ENCODE data around the gene AP2A2. TPM values are rescaled to one million over a fixed set of nuclear protein-coding genes. Genes with fewer than 3 reads are reported as not detected.

Gene AP2A2
- total RNA-seq, 1 experiment from 2014 or later: 62.0 TPM

- TF ChIP-seq CTCF (conservative IDR thresholded peaks at IDR 0.05; ENCODE audit: low read depth, low read length) (no peak), EZH2 (IDR thresholded peaks at IDR 0.05; ENCODE audit: borderline replicate concordance, low read depth, low read length, poor library complexity, severe bottlenecking) (no peak)
- no peak for DNase-seq (ENCODE audit: low spot score)
- no TSS peak for BruUV-seq (replicated peaks)
- H3K27ac ChIP-seq (ENCODE audit: low read depth, low read length, poor library complexity, severe bottlenecking): no peak overlapping the region
- POLR2A ChIA-PET (ENCODE audit: low non-redundant PET): no interaction called here
- H3K4me3 ChIP-seq (ENCODE audit: low read depth, low read length, poor library complexity, severe bottlenecking): no peak overlapping the region
- no peaks in the 10 kb centered on the region for H3K4me1 ChIP-seq (ENCODE audit: insufficient read depth, low read length, poor library complexity, severe bottlenecking)
- H3K36me3 ChIP-seq (ENCODE audit: insufficient read depth, low read length, poor library complexity, severe bottlenecking): no peaks in the 10 kb centered on the region
- H3K27me3 ChIP-seq (replicated peaks; ENCODE audit: insufficient read depth, low read depth, low read length, poor library complexity): no peaks in the 10 kb centered on the region
- CTCF ChIA-PET: no interaction called here
- no peaks in the 10 kb centered on the region for H3K9me3 ChIP-seq (ENCODE audit: low read depth, low read length, poor library complexity, severe bottlenecking)
- intact Hi-C loops (cut with micrococcal nuclease; ENCODE audit: unreplicated experiment): no loop called here
Measured at GRCh38 chr11:1047595-1048156, 122.0 kb downstream of the AP2A2 start.

- no peaks in the 10 kb centered on the region for H3K9me3 ChIP-seq (ENCODE audit: low read depth, low read length, poor library complexity, severe bottlenecking)
- H3K36me3 ChIP-seq (ENCODE audit: insufficient read depth, low read length, poor library complexity, severe bottlenecking): no peaks in the 10 kb centered on the region
- intact Hi-C loops (cut with micrococcal nuclease; ENCODE audit: unreplicated experiment): no loop called here
- CTCF ChIA-PET: no interaction called here
- no peaks in the 10 kb centered on the region for H3K27me3 ChIP-seq (replicated peaks; ENCODE audit: insufficient read depth, low read depth, low read length, poor library complexity)
- TF ChIP-seq EZH2 (IDR thresholded peaks at IDR 0.05; ENCODE audit: borderline replicate concordance, low read depth, low read length, poor library complexity, severe bottlenecking) (no peak), CTCF (conservative IDR thresholded peaks at IDR 0.05; ENCODE audit: low read depth, low read length) (0 out of 2 replicates have a peak, but pooled peaks have one; percentile 20)
- POLR2A ChIA-PET (ENCODE audit: low non-redundant PET): interaction anchor here (0.5 kb wide), 1 partner anchor 190 kb away, joined by 13 read pairs; no protein-coding TSS in a partner anchor
- no TSS peak for BruUV-seq (replicated peaks)
- no peaks in the 10 kb centered on the region for H3K4me1 ChIP-seq (ENCODE audit: insufficient read depth, low read length, poor library complexity, severe bottlenecking)
- H3K4me3 ChIP-seq (ENCODE audit: low read depth, low read length, poor library complexity, severe bottlenecking): no peak overlapping the region
- DNase-seq (ENCODE audit: low spot score): no peak
- H3K27ac ChIP-seq (ENCODE audit: low read depth, low read length, poor library complexity, severe bottlenecking): no peak overlapping the region
Measured at GRCh38 chr11:1048375-1049070, 122.9 kb downstream of the AP2A2 start.

GRCh38 chr11:1049071-1049405 is 123.4 kb downstream of the AP2A2 start:
- Histone ChIP-seq H3K27ac (ENCODE audit: low read depth, low read length, poor library complexity, severe bottlenecking) (no peak overlapping the region), H3K36me3 (ENCODE audit: insufficient read depth, low read length, poor library complexity, severe bottlenecking) (no peaks in the 10 kb centered on the region), H3K27me3 (replicated peaks; ENCODE audit: insufficient read depth, low read depth, low read length, poor library complexity) (no peaks in the 10 kb centered on the region), H3K4me3 (ENCODE audit: low read depth, low read length, poor library complexity, severe bottlenecking) (no peak overlapping the region), H3K4me1 (ENCODE audit: insufficient read depth, low read length, poor library complexity, severe bottlenecking) (no peaks in the 10 kb centered on the region), H3K9me3 (ENCODE audit: low read depth, low read length, poor library complexity, severe bottlenecking) (no peaks in the 10 kb centered on the region)
- POLR2A ChIA-PET (ENCODE audit: low non-redundant PET): no interaction called here
- TF ChIP-seq EZH2 (IDR thresholded peaks at IDR 0.05; ENCODE audit: borderline replicate concordance, low read depth, low read length, poor library complexity, severe bottlenecking) (no peak), CTCF (conservative IDR thresholded peaks at IDR 0.05; ENCODE audit: low read depth, low read length) (no peak)
- no TSS peak for BruUV-seq (replicated peaks)
- DNase-seq (ENCODE audit: low spot score): no peak
- CTCF ChIA-PET: no interaction called here
- intact Hi-C loops (cut with micrococcal nuclease; ENCODE audit: unreplicated experiment): no loop called here
